NCI-H187 treated with DMSO at 0.1 percent for 48 hours (cell line): ENCODE measurements around the gene GNA14.
A peak's percentile ranks its signal among the peaks of the same experiment; 100 is the strongest.
"Not testable (repeated sequence)": the region's sequence is repeated elsewhere in the genome, so short reads cannot be mapped to it uniquely, and the experiment has no call there.

Experiments
- DNase-seq: peaks from one replicate; lab custom pipeline; 2025; lab: John Stamatoyannopoulos, UW

The GNA14 gene

DNA sequence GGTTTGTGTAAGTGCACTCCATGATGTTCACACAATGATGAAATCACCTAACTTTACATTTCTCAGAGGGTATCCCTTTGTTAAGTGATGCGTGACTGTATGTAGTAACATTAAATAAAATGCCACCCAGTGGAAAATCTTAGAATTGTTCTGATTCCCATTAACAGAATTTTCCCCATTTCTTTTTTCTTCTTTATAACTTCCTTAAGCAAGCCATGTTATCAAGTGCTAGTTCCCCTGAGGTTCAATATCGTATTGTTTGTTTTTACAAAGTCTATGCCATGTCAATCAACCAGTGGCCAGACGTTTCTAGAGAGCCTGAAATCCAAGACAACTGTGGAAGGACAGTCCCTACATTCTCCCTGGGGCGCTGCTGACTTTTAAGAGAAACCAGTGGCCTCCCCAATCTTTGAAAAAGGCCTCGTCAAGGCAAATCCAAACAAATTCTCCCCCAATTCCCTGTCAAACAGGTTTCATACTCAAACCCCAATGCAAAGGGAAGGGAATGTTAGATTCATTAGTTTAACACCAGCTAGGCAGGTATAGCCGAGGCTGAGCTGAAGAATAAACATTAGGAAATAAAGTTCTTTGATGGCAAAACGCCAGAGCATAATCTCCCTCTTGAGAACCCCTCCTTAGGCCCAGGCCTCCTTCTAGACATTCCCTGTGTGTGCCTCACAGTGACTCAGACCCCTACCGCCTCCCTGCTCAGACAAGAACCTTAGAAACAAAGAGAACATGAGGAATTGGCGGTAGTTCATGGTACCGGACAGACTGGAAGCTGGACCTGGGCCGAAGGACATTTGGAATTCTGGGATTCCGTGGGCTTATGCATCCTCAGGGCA is 198.7 kb downstream of the GNA14 start:
- no peak for DNase-seq

GRCh38 chr9:77447646-77448045 is 200.5 kb downstream of the GNA14 start:
- no peak for DNase-seq

- DNase-seq, result no peak
These were observed 205.7 kb downstream of the GNA14 start for GRCh38 chr9:77442436-77442835.

- not testable (repeated sequence) for DNase-seq
These were observed 207.0 kb downstream of the GNA14 start for GRCh38 chr9:77441124-77441523.

- no peak for DNase-seq
These were observed 208.1 kb downstream of the GNA14 start for GRCh38 chr9:77440057-77440456.

DNA sequence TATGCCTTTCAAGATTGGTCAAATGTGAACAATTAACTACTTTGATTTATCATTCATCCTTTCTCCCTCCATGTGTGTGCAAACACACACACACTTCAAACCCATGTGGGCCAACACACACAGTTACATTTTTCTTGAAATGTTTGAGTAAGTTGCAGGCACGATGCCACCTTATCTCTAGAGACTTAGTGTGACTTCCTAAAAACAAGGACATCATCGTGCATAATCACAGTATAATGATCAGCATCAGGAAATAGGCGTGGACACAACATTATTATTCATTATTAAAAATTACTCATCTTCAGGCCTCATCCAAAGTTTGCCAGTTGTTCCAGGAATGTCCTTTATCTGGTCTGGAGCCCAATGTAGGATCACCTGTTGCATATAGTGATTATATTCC is 209.5 kb downstream of the GNA14 start:
- DNase-seq, result no peak

GRCh38 chr9:77435688-77436087 is 212.4 kb downstream of the GNA14 start:
- no peak for DNase-seq

DNA sequence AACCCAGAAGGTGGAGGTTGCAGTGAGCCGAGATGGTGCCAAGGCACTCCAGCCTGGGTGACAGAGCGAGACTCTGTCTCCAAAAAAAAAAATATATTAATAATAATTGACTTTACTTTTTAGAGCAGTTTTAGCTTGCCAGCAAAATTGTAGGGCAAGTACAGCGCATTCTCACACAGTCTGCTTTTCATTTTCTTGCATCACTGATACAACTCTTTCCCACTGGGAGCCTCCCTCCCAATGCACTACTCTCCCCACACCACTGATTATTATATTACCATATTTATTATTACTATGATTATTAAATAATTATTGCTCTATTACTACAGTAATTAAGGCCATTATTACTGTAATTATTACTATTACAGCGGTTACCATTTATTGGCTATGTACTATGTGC is 212.8 kb downstream of the GNA14 start:
- DNase-seq, result no peak

DNA sequence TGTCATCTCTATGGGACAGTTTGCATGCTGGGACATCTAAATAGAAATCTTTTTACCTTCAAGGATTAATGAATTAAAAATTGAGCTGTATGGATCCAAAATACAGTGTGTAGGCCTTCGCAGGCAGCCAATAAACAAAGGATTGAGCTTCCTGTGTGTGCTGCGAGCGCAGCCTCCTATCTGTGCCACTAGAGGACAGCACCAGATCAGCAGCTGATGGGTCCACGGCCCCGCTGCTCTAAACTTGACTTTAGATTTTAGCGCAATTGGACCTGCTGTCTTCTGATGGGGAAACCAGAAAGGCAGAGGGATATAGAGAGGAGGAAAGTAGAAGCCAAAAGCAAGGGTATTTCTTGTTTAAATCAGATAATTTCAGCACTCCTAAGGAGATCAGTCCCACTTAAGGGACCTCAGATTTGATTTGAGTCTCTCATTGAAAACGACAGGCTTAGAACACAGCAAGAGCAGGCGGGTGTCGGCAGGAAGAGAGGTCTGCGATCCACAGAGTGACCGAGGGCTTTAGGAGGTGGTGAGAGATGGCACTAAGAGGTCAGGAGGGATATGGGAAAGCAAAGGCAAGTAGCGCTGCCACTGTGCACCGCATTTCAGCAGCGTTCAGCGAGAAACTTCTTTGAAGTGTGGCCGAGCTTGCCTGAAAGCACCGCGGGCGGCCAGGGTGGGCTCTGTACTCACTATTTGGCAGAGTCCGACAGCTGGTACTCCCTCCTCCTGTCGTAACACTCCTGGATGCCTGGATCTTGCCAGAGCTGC is 214.3 kb downstream of the GNA14 start:
- peak; percentile 3 for DNase-seq

DNA sequence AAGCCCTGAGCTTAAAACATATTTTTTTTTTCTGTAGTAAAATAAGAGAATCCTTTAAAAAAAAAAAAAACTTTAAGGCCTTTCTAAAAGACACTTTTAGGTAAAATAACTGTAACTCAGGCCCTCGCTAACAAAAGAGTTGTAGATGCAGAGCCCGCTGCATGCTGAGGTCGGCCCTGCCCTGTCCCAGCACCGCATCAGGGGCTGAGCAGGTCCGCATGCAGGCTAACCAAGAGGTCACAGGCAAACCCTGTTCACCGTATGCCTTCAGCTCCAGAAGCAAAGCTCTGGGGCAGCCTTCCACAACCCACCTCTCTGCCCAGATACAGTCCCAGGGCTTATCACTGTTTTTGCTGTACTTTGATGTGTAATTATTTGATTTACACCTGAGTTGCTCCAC is 216.1 kb downstream of the GNA14 start:
- no peak for DNase-seq

- no peak for DNase-seq
These were observed 218.2 kb downstream of the GNA14 start for GRCh38 chr9:77429928-77430327.

DNA sequence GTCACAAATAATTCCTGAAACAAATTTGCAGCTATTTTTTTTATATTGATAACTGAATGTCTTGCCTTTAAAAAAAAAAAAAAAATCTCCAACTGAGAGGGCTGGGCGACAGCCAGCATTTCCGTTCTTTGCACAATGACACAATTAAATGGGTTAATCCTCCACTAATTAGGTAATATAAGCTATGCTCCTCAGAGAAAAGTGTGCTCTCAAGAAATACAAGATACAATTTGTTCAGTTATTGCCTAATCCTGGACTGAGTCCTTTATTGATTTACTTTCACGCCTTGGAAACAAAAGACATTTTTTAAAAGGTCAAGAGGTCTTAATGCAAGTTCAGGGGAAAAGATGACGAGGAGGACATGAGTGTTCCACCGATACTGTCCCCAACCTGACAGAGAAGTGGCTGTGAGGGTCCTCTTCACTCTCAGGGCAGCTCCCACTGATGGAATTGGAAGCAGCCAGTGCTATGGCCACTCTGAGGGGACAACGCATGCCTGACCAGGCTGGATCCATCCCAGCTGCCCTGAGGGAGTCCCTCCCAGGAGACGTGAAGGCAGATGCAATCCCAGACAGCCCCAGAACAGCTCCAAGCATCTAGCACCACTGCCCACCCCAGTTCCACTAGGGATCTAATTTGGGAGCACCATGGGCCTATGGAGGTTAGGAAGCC is 220.7 kb downstream of the GNA14 start:
- no peak for DNase-seq

- DNase-seq, result no peak
These were observed 221.4 kb downstream of the GNA14 start for GRCh38 chr9:77426712-77427111.

- no peak for DNase-seq
These were observed 223.1 kb downstream of the GNA14 start for GRCh38 chr9:77424993-77425392.

DNA sequence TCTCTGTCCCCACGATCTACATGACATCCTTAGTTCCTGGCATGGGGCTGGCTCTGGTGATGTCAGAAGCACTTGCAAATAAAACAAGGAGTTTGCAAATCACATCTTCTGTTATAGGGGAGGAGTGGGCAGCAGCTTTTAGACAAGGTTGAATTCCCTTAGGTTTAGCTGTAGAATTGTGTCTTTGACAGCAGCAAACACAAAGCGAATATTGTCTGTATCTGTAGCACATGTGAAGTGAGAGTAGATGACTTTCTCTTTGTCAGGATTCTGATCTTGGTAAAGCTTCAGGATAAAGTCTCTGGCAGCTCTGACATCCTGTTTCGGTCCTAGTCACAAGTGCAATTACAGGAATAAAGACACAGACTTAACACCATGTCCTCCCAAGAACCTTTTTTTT is 224.3 kb downstream of the GNA14 start:
- no peak for DNase-seq

DNA sequence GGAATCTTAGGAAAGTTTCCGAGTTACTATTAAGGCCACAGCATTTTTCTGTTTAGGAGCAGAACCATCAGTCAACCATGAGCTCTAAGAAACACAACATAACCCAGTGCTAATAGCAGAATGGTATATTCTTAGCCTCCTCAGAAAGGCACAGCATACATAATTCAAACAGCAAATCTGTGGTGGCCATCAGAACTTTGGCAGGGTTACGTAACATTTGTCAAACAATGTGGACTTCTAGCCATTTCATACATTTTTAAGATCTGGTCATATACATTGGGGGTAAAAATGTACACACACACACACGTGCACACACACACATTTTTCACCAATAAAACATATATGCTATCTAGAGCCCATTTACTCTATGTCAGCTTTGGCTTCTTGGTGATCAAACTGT is 225.2 kb downstream of the GNA14 start:
- no peak for DNase-seq

DNA sequence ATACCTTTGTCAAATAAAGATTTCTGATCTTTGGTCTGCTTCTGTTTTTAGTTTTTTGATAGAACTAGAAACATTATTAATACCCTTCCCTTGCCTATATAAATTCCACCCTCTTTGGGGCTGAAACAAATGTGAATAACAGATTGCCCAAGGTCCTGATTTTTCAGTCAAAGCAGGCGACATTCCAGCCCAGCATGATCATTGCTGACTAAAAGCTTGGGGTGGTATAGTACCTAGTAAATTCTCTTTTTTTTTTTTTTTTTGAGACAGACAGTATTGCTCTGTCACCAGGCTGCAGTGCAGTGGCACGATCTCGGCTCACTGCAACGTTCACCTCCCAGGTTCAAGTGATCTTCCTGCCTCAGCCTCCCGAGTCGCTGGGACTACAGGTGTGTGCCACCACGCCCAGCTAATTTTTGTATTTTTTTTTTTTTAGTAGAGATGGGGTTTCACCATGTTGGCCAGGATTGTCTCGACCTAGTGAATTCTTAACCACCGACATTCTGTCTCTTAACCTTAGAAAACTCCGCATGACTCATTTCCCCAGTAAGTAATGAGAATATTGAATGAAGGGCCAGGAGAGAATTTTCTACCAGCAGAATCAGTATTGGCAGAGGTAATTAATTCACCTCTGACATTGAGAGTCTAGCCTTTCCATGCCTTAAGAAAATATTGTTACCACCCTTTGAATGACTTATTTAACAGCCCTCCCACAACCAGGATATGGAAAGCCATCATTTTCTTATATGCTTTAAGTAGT is 226.4 kb downstream of the GNA14 start:
- DNase-seq, result no peak

- no peak for DNase-seq
These were observed 227.5 kb downstream of the GNA14 start for GRCh38 chr9:77420641-77421040.

GRCh38 chr9:77418226-77418625 is 229.9 kb downstream of the GNA14 start:
- no peak for DNase-seq

- no peak for DNase-seq
These were observed 230.6 kb downstream of the GNA14 start for GRCh38 chr9:77417566-77417965.

GRCh38 chr9:77408521-77408920 is 239.6 kb downstream of the GNA14 start:
- DNase-seq, result not testable (repeated sequence)

- DNase-seq, result no peak
These were observed 244.9 kb downstream of the GNA14 start for GRCh38 chr9:77403239-77403638.
